Measurements from ENCODE around the gene FPGS.
A peak's percentile ranks its signal among the peaks of the same experiment; 100 is the strongest.

FPGS gene

GRCh38 chr9:127790094-127790855 is 12.4 kb upstream of the FPGS start:
- peak overlapping the region; percentile 61 for H3K27ac Mint-ChIP-seq
- no peaks in the 10 kb centered on the region for H3K9me3 Mint-ChIP-seq

GRCh38 chr9:127791085-127791484 is 11.6 kb upstream of the FPGS start:
- Mint-ChIP-seq H3K36me3 (ENCODE audit: low read depth) (peaks cover 54% of the 10 kb centered on the region), H3K4me1 (peaks cover 50% of the 10 kb centered on the region)
- no peak for ATAC-seq

More at GRCh38 chr9:127790094-127790855, 12.4 kb upstream of the FPGS start:
- Mint-ChIP-seq H3K27me3 (no peaks in the 10 kb centered on the region), H3K4me1 (peaks cover 45% of the 10 kb centered on the region), H3K4me3 (no peak overlapping the region), H3K36me3 (ENCODE audit: low read depth) (peaks cover 54% of the 10 kb centered on the region)
- ATAC-seq, result no peak
- DNase-seq, result no peak

GRCh38 chr9:127792417-127793031 is 10.2 kb upstream of the FPGS start:
- peaks cover 53% of the 10 kb centered on the region for H3K4me1 Mint-ChIP-seq
- peaks cover 42% of the 10 kb centered on the region for H3K36me3 Mint-ChIP-seq (ENCODE audit: low read depth)
- ATAC-seq, result no peak
- H3K9me3 Mint-ChIP-seq, result no peaks in the 10 kb centered on the region
- no peak overlapping the region for H3K4me3 Mint-ChIP-seq
- no peaks in the 10 kb centered on the region for H3K27me3 Mint-ChIP-seq
- DNase-seq, result no peak
- H3K27ac Mint-ChIP-seq, result no peak overlapping the region

More at GRCh38 chr9:127791085-127791484, 11.6 kb upstream of the FPGS start:
- Mint-ChIP-seq H3K9me3 (no peaks in the 10 kb centered on the region), H3K4me3 (no peak overlapping the region), H3K27me3 (no peaks in the 10 kb centered on the region), H3K27ac (no peak overlapping the region)
- no peak for DNase-seq

- Mint-ChIP-seq H3K27ac (peak overlapping the region; percentile 41), H3K9me3 (no peaks in the 10 kb centered on the region), H3K36me3 (ENCODE audit: low read depth) (peaks cover 38% of the 10 kb centered on the region), H3K27me3 (no peaks in the 10 kb centered on the region), H3K4me1 (peaks cover 52% of the 10 kb centered on the region), H3K4me3 (no peak overlapping the region)
- DNase-seq, result no peak
- ATAC-seq, result no peak
These were observed 9.5 kb upstream of the FPGS start for GRCh38 chr9:127793093-127793708.

- Mint-ChIP-seq H3K9me3 (no peaks in the 10 kb centered on the region), H3K4me1 (peaks cover 46% of the 10 kb centered on the region), H3K27me3 (no peaks in the 10 kb centered on the region), H3K36me3 (ENCODE audit: low read depth) (peaks cover 30% of the 10 kb centered on the region), H3K4me3 (no peak overlapping the region), H3K27ac (no peak overlapping the region)
- ATAC-seq (no peak), DNase-seq (no peak)
These were observed 8.5 kb upstream of the FPGS start for GRCh38 chr9:127794001-127794791.

GRCh38 chr9:127796225-127796813 is 6.4 kb upstream of the FPGS start:
- Mint-ChIP-seq H3K27me3 (no peaks in the 10 kb centered on the region), H3K4me1 (peaks cover 39% of the 10 kb centered on the region), H3K4me3 (peak overlapping the region; percentile 45), H3K9me3 (no peaks in the 10 kb centered on the region), H3K27ac (peak overlapping the region; percentile 75), H3K36me3 (ENCODE audit: low read depth) (peaks cover 12% of the 10 kb centered on the region)
- ATAC-seq (peak; percentile 58), DNase-seq (no peak)

GRCh38 chr9:127796852-127797370 is 5.8 kb upstream of the FPGS start:
- no peaks in the 10 kb centered on the region for H3K27me3 Mint-ChIP-seq
- H3K4me1 Mint-ChIP-seq, result peaks cover 43% of the 10 kb centered on the region
- DNase-seq (peak; percentile 23), ATAC-seq (peak; percentile 23)
- H3K4me3 Mint-ChIP-seq, result peak overlapping the region; percentile 45
- H3K27ac Mint-ChIP-seq, result peak overlapping the region; percentile 75
- H3K36me3 Mint-ChIP-seq (ENCODE audit: low read depth), result peaks cover 7% of the 10 kb centered on the region
- H3K9me3 Mint-ChIP-seq, result no peaks in the 10 kb centered on the region

- no peaks in the 10 kb centered on the region for H3K9me3 Mint-ChIP-seq
- peak overlapping the region; percentile 80 for H3K27ac Mint-ChIP-seq
- DNase-seq (no peak), ATAC-seq (no peak)
- no peaks in the 10 kb centered on the region for H3K27me3 Mint-ChIP-seq
- peaks cover 9% of the 10 kb centered on the region for H3K36me3 Mint-ChIP-seq (ENCODE audit: low read depth)
- peaks cover 41% of the 10 kb centered on the region for H3K4me1 Mint-ChIP-seq
- H3K4me3 Mint-ChIP-seq, result peak overlapping the region; percentile 94
These were observed 617 bp upstream of the FPGS start for GRCh38 chr9:127801955-127802575.

- DNase-seq (peak; percentile 31), ATAC-seq (no peak)
- peak overlapping the region; percentile 95 for H3K27ac Mint-ChIP-seq
- H3K36me3 Mint-ChIP-seq (ENCODE audit: low read depth), result peaks cover 19% of the 10 kb centered on the region
- no peaks in the 10 kb centered on the region for H3K9me3 Mint-ChIP-seq
- H3K4me3 Mint-ChIP-seq, result peak overlapping the region; percentile 94
- H3K4me1 Mint-ChIP-seq, result peaks cover 28% of the 10 kb centered on the region
- no peaks in the 10 kb centered on the region for H3K27me3 Mint-ChIP-seq
These were observed 1.0 kb downstream of the FPGS start for GRCh38 chr9:127803507-127804352.

GRCh38 chr9:127805620-127806019 is 2.9 kb downstream of the FPGS start:
- ATAC-seq (no peak), DNase-seq (peak; percentile 58)
- Mint-ChIP-seq H3K27ac (peak overlapping the region; percentile 37), H3K27me3 (no peaks in the 10 kb centered on the region), H3K36me3 (ENCODE audit: low read depth) (peaks cover 24% of the 10 kb centered on the region), H3K4me1 (peaks cover 28% of the 10 kb centered on the region), H3K4me3 (no peak overlapping the region), H3K9me3 (no peaks in the 10 kb centered on the region)

- H3K27me3 Mint-ChIP-seq, result no peaks in the 10 kb centered on the region
- no peaks in the 10 kb centered on the region for H3K9me3 Mint-ChIP-seq
- peaks cover 27% of the 10 kb centered on the region for H3K36me3 Mint-ChIP-seq (ENCODE audit: low read depth)
- H3K27ac Mint-ChIP-seq, result no peak overlapping the region
- no peak for DNase-seq
- no peak overlapping the region for H3K4me3 Mint-ChIP-seq
- ATAC-seq, result no peak
- peaks cover 21% of the 10 kb centered on the region for H3K4me1 Mint-ChIP-seq
These were observed 4.2 kb downstream of the FPGS start for GRCh38 chr9:127806871-127807270.

- Mint-ChIP-seq H3K27ac (peak overlapping the region; percentile 42), H3K9me3 (no peaks in the 10 kb centered on the region)
These were observed 5.8 kb downstream of the FPGS start for GRCh38 chr9:127808347-127809001.

More at GRCh38 chr9:127808347-127809001, 5.8 kb downstream of the FPGS start:
- peaks cover 24% of the 10 kb centered on the region for H3K36me3 Mint-ChIP-seq (ENCODE audit: low read depth)
- H3K4me3 Mint-ChIP-seq, result no peak overlapping the region
- ATAC-seq (no peak), DNase-seq (no peak)
- no peaks in the 10 kb centered on the region for H3K27me3 Mint-ChIP-seq
- H3K4me1 Mint-ChIP-seq, result peaks cover 15% of the 10 kb centered on the region

Data from activated naive CD8-positive, alpha-beta T cell treated with anti-CD3 and anti-CD28 coated beads, Interleukin-2, amount 50 U/mL, for 24 hours (primary cell).